DND-41 (cell line): ENCODE results near the gene NOPCHAP1.

Experiments
- ATAC-seq: fragments of 200-7000 bp; cut with Tn5 transposase; 3 replicates; pipeline ENCODE4 v1.9.1; 2021; ENCODE audit warnings: low read depth; ENCODE audit not compliant: insufficient read depth
- DNase-seq: peaks from one replicate; pipeline ENCODE4 v3.0.0-alpha.2; 2020
- H2AFZ ChIP-seq: 2 replicates; pipeline ENCODE4 v1.6.0; 2012; ENCODE audit warnings: low read depth, low read length
- H3K27ac ChIP-seq: 2 replicates; pipeline ENCODE4 v1.5.1; 2012; ENCODE audit warnings: low read length, inconsistent platforms
- H3K27me3 ChIP-seq: fragments of 200-600 bp; sonication (generic); 2 replicates; pipeline ENCODE4 v1.6.0; 2012; ENCODE audit warnings: low read length, mild to moderate bottlenecking, inconsistent platforms; ENCODE audit not compliant: insufficient read depth, poor library complexity
- H3K36me3 ChIP-seq: 2 replicates; pipeline ENCODE4 v1.5.1; 2012; ENCODE audit warnings: low read length, inconsistent platforms; ENCODE audit not compliant: insufficient read depth
- H3K4me1 ChIP-seq: 2 replicates; pipeline ENCODE4 v1.5.1; 2012; ENCODE audit warnings: mild to moderate bottlenecking, low read length; ENCODE audit not compliant: insufficient read depth
- H3K4me2 ChIP-seq: 2 replicates; pipeline ENCODE4 v1.6.0; 2012; ENCODE audit warnings: mild to moderate bottlenecking, moderate library complexity, low read length, inconsistent platforms; ENCODE audit not compliant: insufficient read depth
- H3K4me3 ChIP-seq, 2 experiments: fragments of 200-600 bp in 1 of 2; shearing (Covaris generic) in 1 of 2; 2 replicates each; pipeline ENCODE4 v1.5.1; 2012 to 2016; ENCODE audit warnings: inconsistent platforms in 2 of 2, low read length in 2 of 2, mild to moderate bottlenecking in 2 of 2, low read depth in 1 of 2, moderate library complexity in 1 of 2
- H3K79me2 ChIP-seq: 2 replicates; pipeline ENCODE4 v1.6.0; 2012; ENCODE audit warnings: low read length, inconsistent platforms; ENCODE audit not compliant: insufficient read depth
- H3K9ac ChIP-seq: 2 replicates; pipeline ENCODE4 v1.6.0; 2012; ENCODE audit warnings: low read depth, mild to moderate bottlenecking, inconsistent platforms, low read length, moderate library complexity
- H3K9me3 ChIP-seq: 2 replicates; pipeline ENCODE4 v1.5.1; 2012; ENCODE audit warnings: low read length, moderate library complexity, mild to moderate bottlenecking, inconsistent platforms; ENCODE audit not compliant: insufficient read depth, severe bottlenecking
- H4K20me1 ChIP-seq: 2 replicates; pipeline ENCODE4 v1.6.0; 2012; ENCODE audit warnings: low read length; ENCODE audit not compliant: insufficient read depth
- EZH2 ChIP-seq: IDR thresholded peaks from 3 replicates; pipeline ENCODE4 v1.6.1; 2012; ENCODE audit warnings: borderline replicate concordance, low read depth, mild to moderate bottlenecking, moderate library complexity, low read length, inconsistent platforms; ENCODE audit not compliant: severe bottlenecking
- TF ChIP-seq, protein P1 (sequence below): IDR thresholded peaks from 2 replicates; pipeline ENCODE4 v1.5.1; 2012; ENCODE audit warnings: borderline replicate concordance, low read length, moderate library complexity, mild to moderate bottlenecking; ENCODE audit not compliant: poor library complexity, severe bottlenecking; ENCODE audit errors: extremely low read depth

The NOPCHAP1 gene

DNA sequence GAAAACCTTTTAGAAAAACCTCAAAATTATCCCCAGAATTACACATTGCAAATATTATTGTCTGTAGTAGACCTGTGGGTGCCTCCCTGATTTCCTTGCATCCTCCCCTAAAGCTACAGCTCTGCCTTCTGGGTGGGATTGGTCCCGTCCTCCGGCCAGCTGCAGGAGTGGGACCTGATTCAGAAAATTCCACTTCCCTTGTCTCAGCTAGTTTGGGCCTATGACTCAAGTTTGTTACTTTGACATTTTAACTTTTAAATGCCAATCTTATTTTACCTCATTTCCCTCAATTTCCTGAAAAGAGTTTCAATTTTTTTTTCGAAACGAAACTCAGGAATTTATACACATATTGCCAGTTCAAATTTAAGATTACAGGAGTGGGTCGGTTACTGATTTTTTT, 14.8 kb upstream of the NOPCHAP1 start:
- Histone ChIP-seq H3K36me3 (no peaks in the 10 kb centered on the region), H3K9ac (no peak overlapping the region), H4K20me1 (no peaks in the 10 kb centered on the region), H3K27me3 (peaks cover 2% of the 10 kb centered on the region), H2AFZ (no peak overlapping the region), H3K79me2 (no peaks in the 10 kb centered on the region), H3K4me1 (no peaks in the 10 kb centered on the region), H3K4me2 (no peak overlapping the region), H3K27ac (no peak overlapping the region), H3K9me3 (no peaks in the 10 kb centered on the region), H3K4me3 (no peak overlapping the region)
- ATAC-seq (no peak), DNase-seq (no peak)
- no peak for TF ChIP-seq EZH2
- TF ChIP-seq, protein P1, sequence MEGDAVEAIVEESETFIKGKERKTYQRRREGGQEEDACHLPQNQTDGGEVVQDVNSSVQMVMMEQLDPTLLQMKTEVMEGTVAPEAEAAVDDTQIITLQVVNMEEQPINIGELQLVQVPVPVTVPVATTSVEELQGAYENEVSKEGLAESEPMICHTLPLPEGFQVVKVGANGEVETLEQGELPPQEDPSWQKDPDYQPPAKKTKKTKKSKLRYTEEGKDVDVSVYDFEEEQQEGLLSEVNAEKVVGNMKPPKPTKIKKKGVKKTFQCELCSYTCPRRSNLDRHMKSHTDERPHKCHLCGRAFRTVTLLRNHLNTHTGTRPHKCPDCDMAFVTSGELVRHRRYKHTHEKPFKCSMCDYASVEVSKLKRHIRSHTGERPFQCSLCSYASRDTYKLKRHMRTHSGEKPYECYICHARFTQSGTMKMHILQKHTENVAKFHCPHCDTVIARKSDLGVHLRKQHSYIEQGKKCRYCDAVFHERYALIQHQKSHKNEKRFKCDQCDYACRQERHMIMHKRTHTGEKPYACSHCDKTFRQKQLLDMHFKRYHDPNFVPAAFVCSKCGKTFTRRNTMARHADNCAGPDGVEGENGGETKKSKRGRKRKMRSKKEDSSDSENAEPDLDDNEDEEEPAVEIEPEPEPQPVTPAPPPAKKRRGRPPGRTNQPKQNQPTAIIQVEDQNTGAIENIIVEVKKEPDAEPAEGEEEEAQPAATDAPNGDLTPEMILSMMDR: no peak

DNA sequence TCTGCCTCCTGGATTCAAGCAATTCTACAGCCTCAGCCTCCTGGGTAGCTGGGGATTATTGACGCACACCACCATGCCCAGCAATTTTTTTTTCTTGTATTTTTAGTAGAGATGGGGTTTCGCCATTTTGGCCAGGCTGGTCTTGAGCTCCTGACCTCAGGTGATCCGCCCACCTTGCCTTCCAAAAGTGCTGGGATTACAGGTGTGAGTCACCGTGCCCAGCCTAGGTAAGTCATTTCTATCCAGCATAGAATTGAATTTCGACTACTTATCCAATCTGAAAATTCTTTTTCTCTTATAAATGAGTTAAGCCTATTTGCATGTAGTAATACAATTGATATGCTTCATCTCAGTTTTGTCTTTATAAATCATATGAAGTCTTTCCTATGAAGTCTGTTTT, 12.9 kb upstream of the NOPCHAP1 start:
- Histone ChIP-seq H3K4me2 (no peak overlapping the region), H3K9me3 (no peaks in the 10 kb centered on the region), H3K79me2 (no peaks in the 10 kb centered on the region), H4K20me1 (no peaks in the 10 kb centered on the region), H2AFZ (no peak overlapping the region), H3K27ac (no peak overlapping the region), H3K27me3 (peaks cover 2% of the 10 kb centered on the region), H3K9ac (no peak overlapping the region), H3K4me1 (no peaks in the 10 kb centered on the region), H3K36me3 (no peaks in the 10 kb centered on the region), H3K4me3 (no peak overlapping the region)
- ATAC-seq (no peak), DNase-seq (no peak)
- TF ChIP-seq, protein P1: no peak
- no peak for TF ChIP-seq EZH2

DNA sequence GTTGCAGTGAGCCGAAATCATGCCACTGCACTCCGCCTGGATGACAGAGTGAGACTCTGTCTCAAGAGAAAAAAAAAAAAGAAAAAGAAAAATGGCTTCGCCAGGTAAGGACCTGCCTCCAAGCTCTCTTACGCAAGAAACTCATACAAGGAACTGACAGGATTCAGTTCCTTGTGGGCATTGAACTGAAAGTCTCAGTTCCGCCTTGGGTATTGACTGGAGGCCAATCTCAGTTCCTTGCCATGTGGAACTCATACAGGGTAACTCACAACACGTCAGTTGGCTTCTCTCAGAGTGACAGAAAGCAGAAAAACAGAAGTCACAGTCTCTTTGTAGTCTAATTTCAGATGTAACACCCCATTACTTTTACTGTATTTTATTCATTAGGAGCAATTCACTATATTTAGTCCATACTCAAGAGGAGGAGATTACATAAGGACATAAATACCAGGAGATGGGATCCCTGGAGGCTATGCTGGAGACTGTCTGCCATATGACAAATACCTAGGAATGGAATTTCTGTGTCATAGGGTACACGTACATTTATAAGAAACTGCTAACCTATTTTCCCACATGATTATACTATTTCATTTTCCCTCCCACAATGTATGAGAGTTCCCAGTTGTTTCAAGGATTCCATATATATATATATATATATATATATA, 11.4 kb upstream of the NOPCHAP1 start:
- H3K4me3 ChIP-seq: no peak overlapping the region
- no peaks in the 10 kb centered on the region for H3K79me2 ChIP-seq
- peaks cover 2% of the 10 kb centered on the region for H3K27me3 ChIP-seq
- H3K4me1 ChIP-seq: no peaks in the 10 kb centered on the region
- H2AFZ ChIP-seq: no peak overlapping the region
- H3K4me2 ChIP-seq: no peak overlapping the region
- H3K9me3 ChIP-seq: no peaks in the 10 kb centered on the region
- no peak overlapping the region for H3K27ac ChIP-seq
- H3K9ac ChIP-seq: no peak overlapping the region
- H4K20me1 ChIP-seq: no peaks in the 10 kb centered on the region
- DNase-seq (no peak), ATAC-seq (no peak)
- TF ChIP-seq, protein P1: no peak
- no peak for TF ChIP-seq EZH2
- H3K36me3 ChIP-seq: no peaks in the 10 kb centered on the region
